Right lobe of liver (tissue), 4 donors: ENCODE results near the gene DPP7.

ENCODE experiments used
- CTCF ChIP-seq, 4 donors: fragments of 200-600 bp in 3 of 4; fragments of 450-650 bp in 1 of 4; IDR thresholded peaks; one replicate each; pipeline versions ENCODE4 v1.5.1 to v1.8.0; 2016 to 2022; ENCODE audit warnings: antibody characterized with exemption in 4 of 4, mild to moderate bottlenecking in 2 of 4
- POLR2A ChIP-seq: fragments of 450-650 bp; IDR thresholded peaks from one replicate; pipeline ENCODE4 v1.6.1; 2017; ENCODE audit warnings: antibody characterized with exemption, mild to moderate bottlenecking
- donor health status: DM: no; HTN: no; CAD: no.
- donor health status: DM: no; HTN: no; CAD: no.
- donor health status: DM: no; HTN: yes; CAD: no.

DNA sequence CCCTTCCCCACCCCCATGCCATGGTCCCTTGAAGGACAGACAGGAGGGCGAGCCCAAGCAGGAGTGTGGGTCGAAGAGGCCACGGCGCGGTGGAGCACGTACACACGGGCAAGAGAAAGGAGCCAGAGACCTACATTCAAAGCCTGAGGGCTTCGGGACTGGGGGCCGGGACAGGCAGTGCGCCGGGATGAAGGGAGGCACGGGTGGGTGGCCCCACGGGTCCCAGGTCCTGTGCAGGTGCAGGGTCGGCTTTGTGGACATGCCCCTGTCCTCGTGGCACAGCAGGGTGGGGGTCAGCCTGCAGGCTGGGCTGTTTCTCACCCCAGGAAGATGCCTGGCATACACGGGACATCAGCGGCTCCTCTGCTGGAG is 45.5 kb upstream of the DPP7 start:
- no peak for TF ChIP-seq CTCF (IDR thresholded peaks at IDR 0.05)
- TF ChIP-seq POLR2A = no peak
